ENCODE measurements around the gene PPP2R3A.
"Not testable (repeated sequence)": the region's sequence is repeated elsewhere in the genome, so short reads cannot be mapped to it uniquely, and the experiment has no call there.

PPP2R3A gene

DNA sequence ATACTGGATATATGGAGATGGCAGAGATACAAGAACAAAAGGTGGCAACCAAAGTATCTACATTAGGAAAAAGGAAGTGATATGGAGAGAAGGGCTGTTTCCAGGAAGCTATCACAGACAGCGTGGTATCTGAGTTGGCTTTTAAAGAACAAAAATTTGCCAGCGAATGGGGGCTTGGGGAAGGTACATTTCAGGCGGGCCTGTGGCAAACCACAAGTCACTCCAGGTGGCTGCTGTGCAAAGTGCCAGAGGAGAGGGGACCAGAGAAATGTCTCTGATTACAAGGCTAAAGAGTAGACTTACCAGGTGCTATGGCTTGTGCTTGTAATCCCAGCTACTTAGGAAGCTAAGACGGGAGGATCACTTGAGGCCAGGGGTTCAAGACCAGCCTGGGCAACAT lies 139.5 kb downstream of the PPP2R3A start:
- no peak for DNase-seq

DNA sequence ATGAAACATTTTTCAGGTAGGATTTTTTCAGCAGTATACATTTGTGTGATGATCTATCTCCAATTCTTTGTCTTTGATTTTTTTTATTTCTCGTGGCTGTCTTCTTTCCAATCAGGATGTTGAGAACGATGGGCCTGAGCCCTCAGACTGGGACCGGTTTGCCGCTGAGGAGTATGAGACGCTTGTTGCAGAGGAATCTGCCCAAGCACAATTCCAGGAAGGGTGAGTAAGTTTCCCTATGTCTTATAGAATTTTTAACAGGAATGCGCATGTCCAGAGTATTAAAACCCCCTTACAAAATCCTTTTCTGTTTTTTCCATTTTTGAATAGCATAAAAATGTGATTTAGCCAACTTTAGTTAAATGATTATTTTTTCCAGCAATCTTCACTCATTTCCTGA lies 140.6 kb downstream of the PPP2R3A start:
- no peak for DNase-seq

DNA sequence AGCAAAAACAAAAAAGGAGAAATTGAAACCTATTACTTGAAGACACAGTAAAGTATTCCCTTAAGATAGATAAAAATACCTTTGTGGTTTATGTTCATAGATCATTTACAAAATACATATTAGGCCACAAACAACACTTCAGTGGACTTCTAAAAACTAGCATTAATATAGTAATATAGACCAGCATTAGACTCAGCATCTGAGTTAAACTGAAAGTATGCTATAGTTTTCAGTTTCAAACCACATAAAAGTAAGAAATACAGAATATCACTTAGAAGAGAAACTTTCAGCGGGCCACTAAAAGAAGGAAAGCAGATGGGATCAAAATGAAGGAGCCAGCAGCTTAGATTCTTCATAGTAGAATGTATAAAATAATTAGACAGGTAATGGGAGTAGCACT lies 144.0 kb downstream of the PPP2R3A start:
- DNase-seq = no peak

DNA sequence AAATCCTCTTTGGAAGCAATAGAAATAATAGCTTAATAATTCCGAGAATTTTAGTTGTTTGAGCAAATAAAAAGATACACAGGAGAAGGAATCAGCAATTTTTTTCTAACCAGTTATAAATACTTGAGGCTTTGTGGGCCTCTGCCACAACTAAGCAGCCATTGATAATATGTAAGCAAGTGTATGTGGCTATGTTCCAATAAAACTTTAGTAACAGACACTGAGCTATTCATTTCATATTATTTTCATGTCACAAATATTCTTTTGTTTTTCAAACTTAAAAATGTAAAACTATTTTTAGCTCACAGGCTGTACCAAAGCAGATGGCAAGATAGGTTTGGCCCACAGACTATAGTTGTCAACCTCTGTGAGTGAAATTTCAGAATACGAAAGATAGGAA lies 145.0 kb downstream of the PPP2R3A start:
- no peak for DNase-seq

DNA sequence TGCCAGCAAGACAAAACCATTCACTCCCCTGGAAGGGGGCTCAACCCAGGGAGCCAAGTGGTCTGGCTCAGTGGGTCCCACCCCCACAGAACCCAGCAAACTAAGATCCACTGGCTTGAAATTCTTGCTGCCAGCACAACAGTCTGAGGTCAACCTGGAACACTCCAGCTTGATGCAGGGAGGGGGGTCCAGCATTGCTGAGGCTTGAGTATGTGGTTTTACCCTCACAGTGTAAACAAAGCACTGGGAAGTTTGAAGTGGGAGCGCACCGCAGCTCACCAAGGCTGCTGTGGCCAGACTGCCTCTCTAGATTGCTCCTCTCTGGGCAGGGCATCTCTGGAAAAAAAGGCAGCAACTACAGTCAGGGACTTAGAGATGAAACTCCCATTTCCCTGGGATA lies 148.9 kb downstream of the PPP2R3A start:
- DNase-seq = no peak

DNA sequence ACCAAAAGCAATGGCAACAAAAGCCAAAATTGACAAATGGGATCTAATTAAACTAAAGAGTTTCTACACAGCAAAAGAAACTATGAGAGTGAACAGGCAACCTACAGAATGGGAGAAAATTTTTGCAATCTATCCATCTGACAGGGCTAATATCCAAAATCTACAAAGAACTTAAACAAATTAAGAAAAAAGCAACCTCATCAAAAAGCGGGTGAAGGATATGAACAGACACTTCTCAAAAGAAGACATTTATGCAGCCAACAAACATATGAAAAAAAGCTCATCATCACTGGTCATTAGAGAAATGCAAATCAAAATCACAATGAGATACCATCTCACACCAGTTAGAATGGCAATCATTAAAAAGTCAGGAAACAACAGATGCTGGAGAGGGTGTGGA lies 153.8 kb downstream of the PPP2R3A start:
- DNase-seq = not testable (repeated sequence)

DNA sequence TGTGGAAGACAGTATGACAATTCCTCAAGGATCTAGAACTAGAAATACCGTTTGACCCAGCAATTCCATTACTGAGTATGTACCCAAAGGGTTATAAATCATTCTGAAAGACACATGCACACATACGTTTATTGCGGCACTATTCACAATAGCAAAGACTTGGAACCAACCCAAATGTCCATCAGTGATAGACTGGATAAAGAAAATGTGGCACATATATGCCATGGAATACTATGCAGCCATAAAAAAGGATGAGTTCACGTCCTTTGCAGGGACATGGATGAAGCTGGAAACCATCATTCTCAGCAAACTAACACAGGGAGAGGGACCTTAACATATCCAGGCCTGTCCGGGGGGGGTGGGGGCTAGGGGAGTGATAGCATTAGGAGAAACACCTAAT lies 154.3 kb downstream of the PPP2R3A start:
- not testable (repeated sequence) for DNase-seq

DNA sequence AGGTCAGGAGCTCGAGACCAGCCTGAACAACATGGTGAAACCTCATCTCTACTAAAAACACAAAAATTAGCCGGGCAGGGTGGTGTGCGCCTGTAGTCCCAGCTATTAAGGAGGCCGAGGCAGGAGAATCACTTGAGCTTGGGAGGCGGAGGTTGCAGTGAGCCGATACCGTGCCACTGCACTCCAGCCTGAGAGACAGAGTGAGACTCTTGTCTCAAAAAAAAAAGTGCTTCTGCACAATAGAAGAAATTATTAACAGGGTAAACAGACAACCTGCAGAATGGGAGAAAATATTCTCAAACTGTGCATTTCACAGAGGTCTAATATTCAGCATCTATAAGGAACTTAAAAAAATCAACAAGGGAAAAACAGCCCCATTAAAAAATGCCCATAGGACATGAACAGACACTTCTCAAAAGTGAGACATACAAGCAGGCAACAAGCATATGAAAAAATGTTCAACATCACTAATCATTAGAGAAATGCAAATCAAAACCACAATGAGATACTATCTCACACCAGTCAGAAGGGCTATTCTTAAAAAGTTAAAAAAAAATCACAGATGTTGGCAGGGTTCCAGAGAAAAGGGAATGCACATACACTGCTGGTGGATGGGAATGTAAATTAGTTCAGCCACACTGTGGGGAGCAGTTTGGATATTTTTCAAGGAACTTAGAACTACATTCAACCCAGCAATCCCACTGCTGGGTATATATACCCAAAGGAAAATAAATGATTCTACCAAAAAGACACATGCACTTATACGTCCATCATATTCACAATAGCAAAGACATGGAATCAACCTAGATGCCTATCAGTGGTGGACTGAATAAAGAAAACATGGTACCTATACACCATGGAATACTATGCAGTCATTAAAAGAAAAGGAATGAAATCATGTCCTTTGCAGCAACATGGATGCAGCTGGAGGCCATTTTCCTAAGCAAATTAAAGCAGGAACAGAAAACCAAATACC lies 155.1 kb downstream of the PPP2R3A start:
- no peak for DNase-seq

DNA sequence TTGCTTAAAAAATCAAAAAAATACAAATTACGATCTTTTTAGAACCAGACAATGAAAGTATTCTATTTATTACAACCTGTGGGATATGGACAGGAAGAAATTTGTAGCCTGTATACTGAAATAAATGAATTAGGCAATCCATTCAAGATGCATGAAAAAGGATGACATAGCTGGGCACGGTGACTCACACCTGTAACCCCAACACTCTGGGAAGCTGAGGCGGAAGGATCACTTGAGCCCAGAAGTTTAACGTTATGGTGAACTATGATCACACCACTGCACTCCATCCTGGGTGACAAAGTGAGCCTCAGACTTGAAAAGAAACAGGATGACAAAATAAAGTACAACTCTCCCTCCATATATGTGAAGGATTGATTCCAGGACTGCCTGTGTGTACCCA lies 156.5 kb downstream of the PPP2R3A start:
- DNase-seq = no peak

DNA sequence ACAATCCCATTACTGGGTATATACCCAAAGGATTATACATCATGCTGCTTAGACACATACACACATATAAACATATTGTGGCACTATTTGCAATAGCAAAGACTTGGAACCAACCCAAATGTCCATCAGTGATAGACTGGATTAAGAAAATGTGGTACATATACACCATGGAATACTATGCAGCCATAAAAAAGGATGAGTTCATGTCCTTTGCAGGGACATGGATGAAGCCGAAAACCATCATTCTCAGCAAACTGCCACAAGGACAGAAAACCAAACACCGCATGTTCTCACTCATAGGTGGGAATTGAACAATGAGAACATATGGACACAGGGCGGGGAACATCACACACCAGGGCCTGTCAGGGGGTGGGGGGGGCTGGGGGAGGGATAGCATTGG lies 166.1 kb downstream of the PPP2R3A start:
- DNase-seq = not testable (repeated sequence)

DNA sequence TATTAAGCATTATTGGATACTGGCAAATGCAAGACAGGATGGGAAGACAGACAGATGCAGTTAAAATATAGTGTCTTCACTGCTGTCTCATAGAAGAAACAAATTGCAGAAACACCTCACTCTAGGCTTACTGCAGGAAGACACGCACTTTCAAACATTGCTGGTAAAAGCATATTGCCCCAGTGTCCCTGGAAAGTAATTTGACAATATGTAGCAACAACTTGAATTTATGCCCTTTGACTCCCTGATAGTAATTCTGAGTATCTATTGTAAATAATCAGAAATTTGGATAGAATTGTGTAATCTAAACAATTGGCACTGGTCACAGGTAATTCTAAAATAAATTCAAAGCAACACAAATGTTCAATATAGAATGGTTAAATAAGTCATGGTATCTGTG lies 168.6 kb downstream of the PPP2R3A start:
- no peak for DNase-seq

DNA sequence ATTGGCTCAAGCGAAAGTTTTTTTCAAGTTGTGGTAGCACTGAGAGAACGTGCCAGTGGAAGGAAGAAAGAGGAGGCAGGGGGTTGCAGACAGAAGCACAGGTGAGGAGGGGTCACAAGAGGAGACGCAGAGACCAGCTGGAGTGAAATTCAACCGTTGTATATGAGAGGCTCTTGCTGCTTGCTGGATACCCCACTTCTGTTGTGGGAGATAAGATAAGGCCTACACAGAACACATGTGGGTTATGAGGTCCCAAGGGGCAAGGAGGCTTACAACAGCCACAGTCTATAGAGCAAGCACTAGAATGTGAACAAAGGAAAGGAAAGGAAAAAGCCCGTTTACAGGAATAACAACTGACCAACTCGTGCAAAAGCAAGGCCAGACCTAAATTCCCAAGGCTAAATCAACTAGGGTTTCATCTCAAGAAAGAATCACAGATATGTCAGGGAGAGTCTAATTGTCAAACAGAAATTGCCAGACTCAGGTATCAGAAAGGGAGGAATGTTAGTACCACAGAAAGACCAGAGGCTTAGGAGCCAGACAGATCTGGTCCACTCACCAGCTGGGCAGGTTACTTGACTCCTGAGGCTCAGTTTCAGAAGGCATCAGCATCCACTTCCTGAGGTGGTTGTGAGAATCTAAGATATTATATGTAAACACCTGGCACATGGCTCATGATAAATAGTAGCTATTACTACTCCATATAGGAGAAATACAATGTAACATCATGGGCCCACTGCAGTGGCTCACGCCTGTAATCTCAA lies 169.7 kb downstream of the PPP2R3A start:
- DNase-seq = no peak

DNA sequence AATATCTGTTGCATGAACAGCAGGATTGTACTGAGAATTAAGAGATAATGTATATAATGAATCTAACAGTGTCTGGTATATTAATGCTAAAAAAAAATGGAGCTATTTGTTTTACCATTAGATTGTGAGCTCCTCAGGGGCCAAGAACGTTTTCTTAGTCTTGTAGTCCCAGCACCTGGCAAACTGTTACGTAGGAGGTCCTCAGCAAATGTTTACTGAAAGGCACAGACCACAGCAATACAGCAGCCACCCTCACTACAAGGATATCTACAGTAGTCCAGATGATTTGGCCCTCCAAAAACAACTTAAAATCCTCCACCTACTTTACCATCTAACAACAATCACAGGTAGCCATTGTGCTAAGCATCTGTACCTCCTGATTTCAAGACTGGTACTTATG lies 170.9 kb downstream of the PPP2R3A start:
- DNase-seq = no peak

DNA sequence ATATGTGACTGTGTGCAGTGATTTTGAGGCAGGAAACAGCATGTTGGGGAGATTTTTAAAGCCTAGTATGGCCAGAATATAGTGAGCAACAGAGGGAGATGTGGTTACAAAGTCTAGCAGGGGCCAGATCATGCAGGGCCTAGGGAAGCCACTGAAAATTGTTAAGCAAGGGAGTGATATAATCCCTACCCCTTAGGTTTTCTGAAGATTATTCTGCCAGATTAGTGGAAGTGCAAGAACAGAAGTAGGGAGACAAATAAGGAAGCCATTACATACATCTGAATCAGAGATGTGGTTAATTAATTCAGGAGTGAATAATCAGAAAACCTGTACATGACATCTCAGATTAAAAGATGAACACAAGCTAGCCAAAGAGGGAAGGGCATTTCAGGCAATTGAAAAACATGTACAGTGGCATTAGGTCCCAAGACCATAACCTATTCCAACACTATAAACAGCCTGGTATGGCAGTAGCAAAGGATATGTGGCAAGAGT lies 175.8 kb downstream of the PPP2R3A start:
- no peak for DNase-seq

DNA sequence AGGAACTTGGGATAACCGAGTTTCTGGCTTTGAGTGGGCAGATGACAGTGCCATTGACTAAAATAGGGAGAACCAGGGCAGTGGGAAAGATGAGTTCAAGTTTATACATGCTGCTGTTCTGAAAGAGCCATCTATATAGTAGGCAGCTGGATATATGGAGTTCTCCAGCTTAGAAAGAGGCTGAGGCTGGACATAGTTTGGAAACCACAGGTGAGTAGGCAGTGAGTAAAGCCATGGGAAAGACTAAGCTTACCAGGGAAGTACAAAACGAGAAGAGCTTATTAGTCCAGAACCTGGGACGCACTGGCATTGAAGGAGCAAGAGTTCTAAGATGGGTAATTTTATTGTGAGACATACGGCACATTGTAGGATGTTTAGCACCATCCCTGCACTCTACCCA lies 176.4 kb downstream of the PPP2R3A start:
- no peak for DNase-seq

DNA sequence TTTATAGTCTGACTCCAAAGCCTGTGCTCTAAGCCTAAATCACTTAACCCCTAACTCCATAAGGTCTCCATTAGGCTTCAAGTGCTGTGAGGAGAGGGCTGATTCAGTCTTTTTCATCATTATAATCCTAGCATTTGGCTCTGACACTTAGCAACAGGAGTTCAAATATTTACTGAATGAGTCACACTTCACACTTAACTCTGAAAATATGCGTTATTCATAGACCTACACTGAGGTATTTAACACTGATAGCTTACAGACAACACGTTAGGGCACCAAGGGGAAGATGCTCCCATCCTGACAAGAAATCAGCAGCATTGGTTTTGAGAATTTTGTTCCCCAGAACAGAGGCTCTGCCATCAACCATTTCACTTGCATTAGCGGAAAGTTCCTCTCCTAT lies 177.1 kb downstream of the PPP2R3A start:
- DNase-seq = no peak

DNA sequence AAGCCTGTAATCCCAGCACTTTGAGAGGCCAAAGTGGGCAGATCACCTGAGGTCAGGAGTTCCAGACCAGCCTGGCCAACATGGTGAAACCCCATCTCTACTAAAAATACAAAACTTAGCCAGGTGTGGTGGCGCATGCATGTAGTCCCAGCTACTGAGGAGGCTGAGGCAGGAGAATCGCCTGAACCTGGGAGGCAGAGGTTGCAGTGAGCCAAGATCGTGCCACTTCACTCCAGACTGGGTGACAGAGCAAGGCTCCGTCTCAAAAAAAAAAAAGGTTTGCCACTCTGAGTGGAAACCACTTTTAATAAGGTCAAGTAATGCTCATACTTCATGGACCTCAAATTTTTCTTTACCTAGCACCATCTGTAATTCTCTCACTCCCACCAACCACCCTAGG lies 178.9 kb downstream of the PPP2R3A start:
- DNase-seq = not testable (repeated sequence)

DNA sequence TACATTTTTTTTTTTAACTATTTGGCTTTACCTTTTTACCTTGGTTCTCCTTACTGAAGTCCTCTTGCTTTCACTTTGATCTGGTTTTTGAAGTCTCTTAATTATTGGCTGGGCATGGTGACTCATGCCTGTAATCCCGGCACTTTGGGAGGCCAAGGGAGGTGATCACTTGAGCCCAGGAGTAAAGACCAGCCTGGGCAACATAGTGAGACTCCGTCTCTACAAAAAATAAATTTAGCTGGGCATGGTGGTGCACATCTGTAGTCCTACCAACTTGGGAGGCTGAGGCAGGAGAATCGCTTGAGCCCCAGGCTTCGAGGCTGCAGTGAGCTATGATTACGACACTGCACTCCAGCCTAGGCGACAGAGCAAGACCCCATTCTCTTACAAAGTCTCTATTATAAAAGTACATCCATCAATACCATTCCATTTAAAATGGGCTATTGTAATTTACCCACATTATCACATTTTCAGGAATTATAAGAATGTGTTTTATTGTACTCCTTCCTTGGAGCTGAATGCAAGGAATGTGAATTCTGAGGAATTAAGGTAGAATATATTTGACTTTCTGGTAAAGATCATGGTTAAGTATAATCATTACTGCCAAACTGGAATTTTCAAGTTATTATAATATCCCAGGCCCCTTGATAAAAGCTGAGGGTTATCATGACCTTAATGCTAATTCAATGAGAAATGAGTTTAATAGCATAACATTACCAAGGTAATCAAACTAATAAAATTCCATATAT lies 181.6 kb downstream of the PPP2R3A start:
- DNase-seq = no peak

DNA sequence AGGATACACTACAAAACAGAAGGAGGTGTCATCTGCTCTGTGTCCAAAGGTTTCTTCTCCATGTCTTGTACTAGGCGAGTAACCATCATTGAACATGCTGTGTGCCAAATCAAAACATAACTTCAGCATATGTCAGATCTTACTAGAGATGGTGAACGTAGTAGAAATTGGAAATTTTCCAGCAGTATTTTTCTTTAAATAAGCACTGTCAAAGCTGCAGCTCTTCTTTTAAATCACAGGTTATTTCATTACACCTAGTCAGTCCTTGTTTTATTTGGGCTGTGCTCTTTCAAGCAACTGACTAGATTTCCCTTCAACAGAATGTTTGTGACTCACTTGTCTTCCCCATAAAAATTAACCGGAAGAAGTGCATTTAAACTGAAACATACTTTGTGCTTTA lies 184.1 kb downstream of the PPP2R3A start:
- DNase-seq = no peak

DNA sequence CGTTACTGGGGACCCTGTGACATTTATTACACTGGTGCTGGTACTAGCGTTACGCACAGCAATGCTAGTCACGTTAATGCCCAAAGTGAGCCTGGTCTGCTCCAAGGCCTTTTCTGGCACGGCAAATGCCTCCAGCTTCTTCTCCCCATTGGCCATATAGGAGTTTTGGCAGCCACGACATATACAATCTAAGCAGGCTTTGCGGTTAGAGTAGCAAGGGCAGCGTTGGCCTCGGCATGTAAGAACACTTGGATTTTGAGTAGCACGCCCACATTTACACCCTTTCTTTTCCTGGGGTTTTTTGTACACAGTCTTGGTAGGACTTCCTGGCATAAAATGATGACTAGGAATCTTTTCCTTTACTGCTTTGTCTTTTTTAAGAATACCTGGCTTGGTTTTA lies 185.7 kb downstream of the PPP2R3A start:
- DNase-seq = no peak

DNA sequence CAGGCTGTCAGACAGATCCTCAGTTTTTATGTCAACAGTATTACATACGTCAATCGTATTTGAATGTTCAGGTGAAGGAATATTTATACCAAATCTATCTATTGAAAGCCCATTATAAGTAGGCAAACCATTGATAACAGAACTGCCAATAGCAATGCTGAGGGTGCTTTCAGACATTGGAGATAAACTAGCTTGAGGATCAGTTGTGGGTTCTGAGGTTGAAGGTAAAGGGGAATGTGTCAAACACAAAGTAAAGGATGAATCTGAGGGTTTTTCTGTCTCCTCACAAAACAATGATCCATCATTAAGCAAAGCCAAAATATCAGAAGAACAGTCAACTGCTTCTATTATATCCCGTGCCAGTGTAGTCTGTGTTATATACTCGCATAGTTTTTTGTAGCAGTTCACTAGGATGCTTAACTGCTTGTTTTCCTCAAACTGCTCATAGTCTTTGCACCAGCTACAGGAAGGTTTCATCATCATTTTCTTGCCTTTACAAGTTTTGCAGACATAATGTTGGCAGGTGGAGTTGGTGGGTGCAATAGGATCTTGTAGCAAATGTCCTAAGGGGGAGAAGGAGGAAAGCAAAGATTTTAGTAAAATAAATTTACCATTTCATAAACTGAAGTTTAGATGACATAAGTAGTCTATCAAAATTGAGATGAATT lies 186.8 kb downstream of the PPP2R3A start:
- no peak for DNase-seq

DNA sequence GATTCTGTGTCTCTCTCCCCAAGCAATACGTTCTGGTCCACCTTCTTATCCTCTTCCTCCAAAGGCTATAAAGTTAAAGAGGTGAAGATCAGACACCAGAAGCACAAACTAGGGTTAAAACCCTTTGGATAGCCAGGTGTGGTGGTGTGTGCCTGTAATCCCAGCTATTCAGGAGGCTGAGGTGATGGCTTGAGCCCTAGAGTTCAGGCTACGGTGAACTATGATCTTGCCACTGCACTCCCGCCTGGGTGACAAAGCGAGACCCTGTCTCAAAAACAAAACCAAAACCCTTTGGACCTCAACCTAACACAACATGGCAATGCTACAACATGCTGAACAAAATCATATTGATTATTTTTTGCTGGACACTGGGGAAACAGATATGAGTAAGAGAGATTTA lies 187.4 kb downstream of the PPP2R3A start:
- DNase-seq = no peak

DNA sequence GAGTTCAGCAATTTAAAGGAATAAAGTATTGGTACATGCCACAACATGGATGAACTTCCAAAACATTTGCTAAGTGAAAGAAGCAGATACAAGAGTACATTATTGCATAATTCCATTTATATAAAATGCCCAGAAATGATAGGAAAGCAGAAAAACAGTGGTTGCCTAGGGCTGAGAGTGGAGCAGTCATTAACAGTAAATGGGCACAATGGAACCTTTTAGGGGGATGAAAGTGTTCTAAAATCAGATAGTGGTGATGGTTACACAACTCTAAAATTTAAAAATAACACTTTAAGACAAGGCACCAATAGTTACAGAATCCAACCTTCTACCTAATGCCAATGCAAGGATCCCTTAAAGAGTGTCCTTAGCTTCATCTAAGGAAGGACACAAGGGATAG lies 196.0 kb downstream of the PPP2R3A start:
- DNase-seq = no peak

All from midbrain (tissue), 1 donor.